ENCODE measurements around the gene FIP1L1. TPM values are rescaled to one million over a fixed set of nuclear protein-coding genes. Genes with fewer than 3 reads are reported as not detected.

Gene FIP1L1
- total and polyA plus RNA-seq, 2 of the 4 experiments (the other 2 are of a cell fraction): 31.1 to 37.5 TPM

DNA sequence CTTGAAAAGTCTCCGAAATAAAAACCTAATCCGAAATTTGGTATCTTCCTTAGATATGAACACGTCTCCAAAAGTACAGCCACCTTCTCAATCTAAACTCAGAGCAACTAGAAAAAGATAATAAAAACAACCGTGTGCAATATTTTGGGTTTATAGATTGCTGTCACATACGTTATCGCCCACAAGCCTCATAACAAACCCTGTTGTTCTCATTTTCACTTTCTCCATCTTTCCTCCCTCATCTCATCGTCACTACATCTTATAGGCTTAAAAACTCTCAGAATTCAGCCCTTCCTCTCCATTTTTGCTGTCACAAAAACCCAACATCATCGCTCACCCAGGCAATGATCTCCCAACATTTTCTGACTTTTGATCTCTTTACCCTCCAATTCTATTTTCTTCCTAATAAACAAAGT lies 11.1 kb upstream of the FIP1L1 start (continued):
- TF ChIP-seq NFE2L2 (IDR thresholded peaks at IDR 0.05; ENCODE audit: low read depth, low read length): no peak

DNA sequence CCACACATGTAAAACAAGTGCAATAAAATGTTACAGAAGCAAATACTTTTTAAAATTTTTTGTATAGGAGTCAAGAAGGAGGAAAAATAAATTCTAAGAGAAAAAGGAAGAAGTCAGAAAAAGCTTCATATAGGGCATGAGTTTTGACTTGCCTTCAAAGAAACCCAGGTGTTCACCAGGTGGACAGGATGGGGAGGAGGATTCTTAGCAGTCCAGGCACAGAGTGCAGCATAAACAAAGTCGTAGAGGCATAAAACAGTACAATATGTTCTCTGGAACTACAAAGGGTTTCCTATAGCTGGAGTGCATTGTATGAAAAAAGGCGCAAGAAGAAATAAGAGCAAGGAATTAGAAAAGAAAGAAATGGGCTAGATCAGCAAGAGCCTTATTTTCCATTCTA lies 9.7 kb upstream of the FIP1L1 start:
- in situ Hi-C loops (cut with MboI; ENCODE audit: low sequenced_read_pairs): loop anchor here (5.0 kb wide), 1 partner anchor 860 kb away; the partner anchor contains the start of gene PDGFRA
- H2BK5ac ChIP-seq (ENCODE audit: low read depth, low read length, poor library complexity, severe bottlenecking): no peak overlapping the region

More for the DNA sequence above, 9.7 kb upstream of the FIP1L1 start:
- Histone ChIP-seq H3K9ac (ENCODE audit: low read depth, low read length) (no peak overlapping the region), H3K27ac (ENCODE audit: insufficient read depth, low read length) (no peak overlapping the region), H3K36me3 (ENCODE audit: control insufficient read depth, insufficient read depth, low read length) (no peaks in the 10 kb centered on the region), H2BK120ac (ENCODE audit: low read depth, low read length) (no peak overlapping the region), H3K9me3 (ENCODE audit: control insufficient read depth, insufficient read depth, low read length) (no peaks in the 10 kb centered on the region), H4K91ac (ENCODE audit: insufficient read depth, low read depth, low read length) (no peak overlapping the region), H4K8ac (ENCODE audit: low read depth in 2 of 2, low read length in 2 of 2) (no peak overlapping the region), H2BK15ac (ENCODE audit: low read depth, low read length) (no peak overlapping the region), H4K20me1 (ENCODE audit: insufficient read depth, low read length) (no peaks in the 10 kb centered on the region), H3K79me1 (ENCODE audit: low read depth in 1 of 2, low read length in 2 of 2) (peaks cover 7 to 17% of the 10 kb centered on the region in 2 experiments; a peak in 3 of 4 replicates), H2AK5ac (ENCODE audit: low read depth, low read length) (no peak overlapping the region), H3K4ac (ENCODE audit: low read depth, low read length) (no peak overlapping the region), H3K4me2 (ENCODE audit: low read depth, low read length) (no peak overlapping the region), H2AFZ (replicated peaks; ENCODE audit: low read length, poor library complexity) (no peak overlapping the region), H4K5ac (ENCODE audit: low read depth, low read length) (no peak overlapping the region), H3K23ac (ENCODE audit: low read depth, low read length) (no peak overlapping the region), H2BK20ac (ENCODE audit: low read depth, low read length) (no peak overlapping the region), H3K9me1 (ENCODE audit: insufficient read depth, low read length) (no peaks in the 10 kb centered on the region), H3K18ac (ENCODE audit: low read depth, low read length) (no peak overlapping the region), H2AK9ac (replicated peaks; ENCODE audit: low read depth, low read length, poor library complexity) (no peak overlapping the region), H3K4me3 (ENCODE audit: insufficient read depth, low read depth, low read length) (no peak overlapping the region), H3K14ac (replicated peaks; ENCODE audit: low read depth, low read length) (no peak overlapping the region), H3K56ac (ENCODE audit: extremely low read depth, insufficient read depth, low read length) (no peak overlapping the region), H3K4me1 (ENCODE audit: control insufficient read depth, insufficient read depth, low read length) (no peaks in the 10 kb centered on the region), H3K27me3 (ENCODE audit: control insufficient read depth, insufficient read depth, low read length) (no peaks in the 10 kb centered on the region)
- ATAC-seq (ENCODE audit: low read depth) (no peak), DNase-seq (no peak)
- WGBS, 2 experiments (ENCODE audit: extremely low coverage in 2 of 2, insufficient read length in 1 of 2): 100% methylated on average over 2 of the region's 2 CpGs; no CpG with 5 or more reads in 1 of the 2 experiments
- no peak for TF ChIP-seq MXI1 (IDR thresholded peaks at IDR 0.05; ENCODE audit: borderline replicate concordance, low read depth, low read length)
- no peak for TF ChIP-seq FOS (IDR thresholded peaks at IDR 0.05; ENCODE audit: low read depth, low read length)
- no peak for TF ChIP-seq RFX5 (IDR thresholded peaks at IDR 0.05; ENCODE audit: low read depth, low read length)
- TF ChIP-seq, protein P1, sequence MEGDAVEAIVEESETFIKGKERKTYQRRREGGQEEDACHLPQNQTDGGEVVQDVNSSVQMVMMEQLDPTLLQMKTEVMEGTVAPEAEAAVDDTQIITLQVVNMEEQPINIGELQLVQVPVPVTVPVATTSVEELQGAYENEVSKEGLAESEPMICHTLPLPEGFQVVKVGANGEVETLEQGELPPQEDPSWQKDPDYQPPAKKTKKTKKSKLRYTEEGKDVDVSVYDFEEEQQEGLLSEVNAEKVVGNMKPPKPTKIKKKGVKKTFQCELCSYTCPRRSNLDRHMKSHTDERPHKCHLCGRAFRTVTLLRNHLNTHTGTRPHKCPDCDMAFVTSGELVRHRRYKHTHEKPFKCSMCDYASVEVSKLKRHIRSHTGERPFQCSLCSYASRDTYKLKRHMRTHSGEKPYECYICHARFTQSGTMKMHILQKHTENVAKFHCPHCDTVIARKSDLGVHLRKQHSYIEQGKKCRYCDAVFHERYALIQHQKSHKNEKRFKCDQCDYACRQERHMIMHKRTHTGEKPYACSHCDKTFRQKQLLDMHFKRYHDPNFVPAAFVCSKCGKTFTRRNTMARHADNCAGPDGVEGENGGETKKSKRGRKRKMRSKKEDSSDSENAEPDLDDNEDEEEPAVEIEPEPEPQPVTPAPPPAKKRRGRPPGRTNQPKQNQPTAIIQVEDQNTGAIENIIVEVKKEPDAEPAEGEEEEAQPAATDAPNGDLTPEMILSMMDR (conservative IDR thresholded peaks at IDR 0.05; ENCODE audit: low read depth, low read length): no peak
- TF ChIP-seq CEBPB (IDR thresholded peaks at IDR 0.05; ENCODE audit: low read depth, low read length): no peak
- no peak for TF ChIP-seq MAZ (IDR thresholded peaks at IDR 0.05; ENCODE audit: borderline replicate concordance, low read depth, low read length)
- no peak for TF ChIP-seq RCOR1 (IDR thresholded peaks at IDR 0.05; ENCODE audit: insufficient replicate concordance, low read length)
- TF ChIP-seq, protein P2, sequence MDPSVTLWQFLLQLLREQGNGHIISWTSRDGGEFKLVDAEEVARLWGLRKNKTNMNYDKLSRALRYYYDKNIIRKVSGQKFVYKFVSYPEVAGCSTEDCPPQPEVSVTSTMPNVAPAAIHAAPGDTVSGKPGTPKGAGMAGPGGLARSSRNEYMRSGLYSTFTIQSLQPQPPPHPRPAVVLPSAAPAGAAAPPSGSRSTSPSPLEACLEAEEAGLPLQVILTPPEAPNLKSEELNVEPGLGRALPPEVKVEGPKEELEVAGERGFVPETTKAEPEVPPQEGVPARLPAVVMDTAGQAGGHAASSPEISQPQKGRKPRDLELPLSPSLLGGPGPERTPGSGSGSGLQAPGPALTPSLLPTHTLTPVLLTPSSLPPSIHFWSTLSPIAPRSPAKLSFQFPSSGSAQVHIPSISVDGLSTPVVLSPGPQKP (IDR thresholded peaks at IDR 0.05; ENCODE audit: borderline replicate concordance, low read depth, low read length): no peak
- no peak for TF ChIP-seq RAD21 (IDR thresholded peaks at IDR 0.05; ENCODE audit: low read length)
- no peak for TF ChIP-seq BHLHE40 (IDR thresholded peaks at IDR 0.05; ENCODE audit: low read depth, low read length)
- TF ChIP-seq NFE2L2 (IDR thresholded peaks at IDR 0.05; ENCODE audit: low read depth, low read length): no peak
- TF ChIP-seq, protein P3, sequence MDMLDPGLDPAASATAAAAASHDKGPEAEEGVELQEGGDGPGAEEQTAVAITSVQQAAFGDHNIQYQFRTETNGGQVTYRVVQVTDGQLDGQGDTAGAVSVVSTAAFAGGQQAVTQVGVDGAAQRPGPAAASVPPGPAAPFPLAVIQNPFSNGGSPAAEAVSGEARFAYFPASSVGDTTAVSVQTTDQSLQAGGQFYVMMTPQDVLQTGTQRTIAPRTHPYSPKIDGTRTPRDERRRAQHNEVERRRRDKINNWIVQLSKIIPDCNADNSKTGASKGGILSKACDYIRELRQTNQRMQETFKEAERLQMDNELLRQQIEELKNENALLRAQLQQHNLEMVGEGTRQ (IDR thresholded peaks at IDR 0.05; ENCODE audit: low read depth, low read length): no peak
- no peak for TF ChIP-seq MAFK (IDR thresholded peaks at IDR 0.05; ENCODE audit: low read depth, low read length)
- TF ChIP-seq CHD1 (IDR thresholded peaks at IDR 0.05; ENCODE audit: low read depth, low read length): no peak
- no TSS peak for BruUV-seq (replicated peaks)
- CTCF ChIA-PET: no interaction called here
- POLR2A ChIA-PET (ENCODE audit: unreplicated experiment): interaction anchor here (0.6 kb wide), 1 partner anchor 845 kb away, joined by 10 read pairs; no protein-coding TSS in a partner anchor
- dilution Hi-C loops (cut with HindIII; ENCODE audit: low sequenced_read_pairs, unreplicated experiment): no loop called here
- intact Hi-C loops (cut with micrococcal nuclease): loop anchor here (5.0 kb wide), 3 partner anchors 350 to 990 kb away; no protein-coding TSS in a partner anchor
